GM12872 (cell line): ENCODE measurements around the gene DCAF15.

Experiments used
- CTCF ChIP-seq: IDR thresholded peaks from 3 replicates; pipeline ENCODE4 v1.5.1; 2011; ENCODE audit warnings: low read depth, mild to moderate bottlenecking, low read length, moderate library complexity; ENCODE audit not compliant: insufficient read depth

The DCAF15 gene

GRCh38 chr19:13926010-13926409, 26.3 kb upstream of the DCAF15 start:
- TF ChIP-seq CTCF: no peak

DNA sequence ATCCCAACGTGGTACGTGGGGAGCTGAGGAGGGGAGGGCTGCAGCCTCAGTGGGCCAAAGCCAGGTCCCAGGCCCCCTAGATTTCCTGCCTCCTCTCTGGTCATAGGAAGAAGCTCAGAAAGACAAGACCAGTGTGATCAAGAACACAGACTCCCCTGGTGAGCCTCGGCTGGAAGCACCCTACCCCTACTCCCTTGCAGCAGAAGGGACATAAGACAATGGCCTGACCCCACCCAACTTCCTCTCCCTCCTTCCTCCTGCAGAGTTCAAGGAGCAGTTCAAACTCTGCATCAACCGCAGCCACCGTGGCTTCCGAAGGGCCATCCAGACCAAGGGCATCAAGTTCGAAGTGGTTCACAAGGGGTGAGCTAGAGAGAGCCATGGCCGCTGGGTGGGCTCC, 25.6 kb upstream of the DCAF15 start:
- no peak for TF ChIP-seq CTCF

DNA sequence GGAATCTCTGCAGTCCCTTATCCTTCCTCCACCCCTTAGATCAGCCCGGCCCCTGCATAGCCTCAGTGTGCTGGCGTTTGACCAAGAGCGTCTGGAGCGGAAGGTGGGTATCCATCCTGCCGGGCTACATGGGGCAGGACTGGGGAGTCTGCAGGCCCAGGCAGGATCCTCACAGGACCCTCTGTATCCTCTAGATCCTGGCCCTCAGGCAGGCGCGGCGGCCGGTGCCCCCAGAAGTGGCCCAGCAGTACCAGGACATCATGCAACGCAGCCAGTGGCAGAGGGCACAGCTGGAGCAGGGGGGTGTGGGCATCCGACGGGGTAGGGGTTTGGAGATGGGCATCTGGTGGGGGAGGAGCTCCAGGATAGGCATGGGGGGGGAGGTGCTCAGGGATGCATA, 23.0 kb upstream of the DCAF15 start:
- TF ChIP-seq CTCF: no peak

DNA sequence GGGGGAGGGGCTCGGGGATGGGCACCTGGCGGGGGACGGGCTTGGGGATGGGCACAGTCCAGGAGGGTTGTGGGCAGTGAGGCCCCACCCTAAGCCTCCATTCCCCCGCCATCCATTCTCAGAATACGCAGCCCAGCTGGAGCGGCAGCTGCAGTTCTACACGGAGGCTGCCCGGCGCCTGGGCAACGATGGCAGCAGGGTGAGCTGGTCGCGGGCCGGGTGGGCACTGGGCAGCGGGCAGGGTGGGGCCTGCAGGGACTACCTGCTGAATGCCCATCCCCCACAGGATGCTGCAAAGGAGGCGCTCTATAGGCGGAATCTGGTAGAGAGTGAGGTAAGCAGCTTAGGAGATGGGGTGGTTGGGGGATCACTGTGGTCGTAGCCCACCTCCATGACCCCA, 22.4 kb upstream of the DCAF15 start:
- TF ChIP-seq CTCF: no peak

DNA sequence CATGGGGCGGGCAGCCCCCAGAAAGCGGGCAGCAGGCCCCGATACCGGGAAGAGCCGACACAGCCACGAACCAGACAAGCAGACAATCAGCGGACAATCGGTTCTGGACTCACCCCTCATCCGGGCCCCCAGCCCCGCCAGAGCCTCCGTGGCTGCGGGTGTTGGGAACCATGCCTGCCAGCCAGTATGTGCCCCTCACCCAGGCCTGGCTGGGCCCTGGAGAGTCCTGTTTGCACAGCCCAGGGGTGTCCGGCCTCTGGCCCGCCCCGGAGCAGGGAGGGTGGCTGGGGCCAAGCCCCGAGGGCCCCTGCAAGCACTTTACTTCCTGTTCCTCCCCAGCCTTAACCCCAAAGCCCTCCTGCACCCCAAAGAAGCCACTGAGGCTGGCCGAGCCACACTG, 21.9 kb upstream of the DCAF15 start:
- no peak for TF ChIP-seq CTCF

- no peak for TF ChIP-seq CTCF
Measured at GRCh38 chr19:13931391-13932148, 20.7 kb upstream of the DCAF15 start.

DNA sequence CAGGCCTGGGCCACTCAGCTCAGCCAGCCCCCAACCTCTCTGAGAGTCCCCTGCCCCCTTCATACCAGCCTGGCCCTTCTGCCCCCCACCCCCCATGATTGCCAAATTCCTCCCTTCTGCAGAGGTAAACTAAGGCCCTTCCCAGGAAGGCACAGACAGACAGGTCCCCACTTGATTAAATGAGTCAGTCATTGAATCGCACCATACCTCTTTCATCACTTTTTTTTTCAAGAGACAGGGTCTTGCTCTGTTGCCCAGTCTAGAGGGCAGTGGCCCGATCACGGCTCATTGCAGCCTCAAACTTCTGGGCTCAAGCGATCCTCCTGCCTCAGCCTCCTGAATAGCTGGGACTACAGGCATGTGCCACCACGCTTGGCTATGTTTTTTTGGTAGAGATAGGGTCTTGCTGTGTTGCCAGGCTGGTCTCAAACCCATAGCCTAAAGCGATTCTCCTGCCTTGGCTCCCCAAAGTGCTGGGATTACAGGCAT, 20.1 kb upstream of the DCAF15 start:
- no peak for TF ChIP-seq CTCF
